Vagina (tissue), 2 donors: Measurements from ENCODE around the gene SIK2. TPM values are rescaled to one million over a fixed set of nuclear protein-coding genes. Genes with fewer than 3 reads are reported as not detected.

ENCODE experiments used
- DNase-seq, 2 donors: peaks; one replicate each; pipeline ENCODE4 v3.0.0-alpha.2; 2017; ENCODE audit errors: extremely low spot score in 2 of 2
- H3K27ac ChIP-seq: fragments of 200-600 bp; sonication (generic); one replicate; pipeline ENCODE4 v1.5.1; 2019
- H3K27me3 ChIP-seq: fragments of 200-600 bp; sonication (generic); one replicate; pipeline ENCODE4 v1.5.1; 2019
- H3K36me3 ChIP-seq, 2 donors: fragments of 200-600 bp; sonication (generic); one replicate each; pipeline ENCODE4 v1.5.1; 2017 to 2019
- H3K4me1 ChIP-seq: fragments of 200-600 bp; sonication (generic); one replicate; pipeline ENCODE4 v1.5.1; 2019
- H3K4me3 ChIP-seq, 2 donors: fragments of 200-600 bp; sonication (generic); 1 replicate in 1 of 2; 2 replicates in 1 of 2; pipeline ENCODE4 v1.5.1; 2016 to 2019
- H3K9me3 ChIP-seq: fragments of 200-600 bp; sonication (generic); one replicate; pipeline ENCODE4 v1.5.1; 2019
- POLR2A ChIP-seq, 2 donors: fragments of 450-650 bp; IDR thresholded peaks; one replicate each; pipeline ENCODE4 v1.6.1; 2017; ENCODE audit warnings: antibody characterized with exemption in 2 of 2, mild to moderate bottlenecking in 2 of 2, moderate library complexity in 2 of 2
- POLR2AphosphoS5 ChIP-seq, 2 donors: sonication (generic); formaldehyde crosslinking; IDR thresholded peaks; one replicate each; pipeline ENCODE4 v1.9.0; 2017; ENCODE audit warnings: antibody characterized with exemption in 2 of 2, mild to moderate bottlenecking in 2 of 2, low read depth in 1 of 2; ENCODE audit not compliant: insufficient read depth in 1 of 2
- intact Hi-C: fragments of 100-400 bp; cut with DNase I; formaldehyde crosslinking; loops from one replicate; pipeline ENCODE4 v1.15.1; 2023
- total RNA-seq: library from RNA; depleted of rRNA; stranded (reverse); fragments of >200 nt; gene quantifications from one replicate; pipeline ENCODE4 v1.2.3, GENCODE V29; 2016
- TF ChIP-seq, protein P1 (sequence below), 3 experiments: fragments of 450-650 bp in 2 of 3; fragments of 200-600 bp in 1 of 3; sonication (generic) in 1 of 3; IDR thresholded peaks; one replicate each; pipeline ENCODE4 v1.5.1; 2017 to 2019; ENCODE audit warnings: antibody characterized with exemption in 3 of 3, mild to moderate bottlenecking in 2 of 3, moderate library complexity in 2 of 3

Gene SIK2
- total RNA-seq, 1 donor from 2014 or later = 16.7 TPM

DNA sequence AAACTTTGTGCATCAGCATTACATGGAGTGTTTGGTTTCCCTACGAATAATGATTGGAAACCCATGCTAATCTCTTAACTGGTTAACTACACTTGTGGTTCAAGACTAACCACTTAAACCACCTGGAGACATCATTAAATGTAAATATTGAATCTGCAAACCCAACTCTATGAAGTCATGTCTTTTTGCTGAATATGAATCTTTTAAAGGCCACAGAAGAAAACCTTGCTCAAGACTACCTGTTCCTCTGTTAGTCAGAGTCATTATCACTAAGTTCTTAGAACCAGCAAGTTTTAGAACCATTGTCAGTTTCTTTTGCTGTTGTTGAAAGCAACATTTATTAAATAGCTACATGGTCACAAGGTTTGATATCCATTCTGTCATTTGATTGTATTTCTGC is 70.7 kb downstream of the SIK2 start:
- no peak overlapping the region for H3K4me3 ChIP-seq
- H3K9me3 ChIP-seq = no peaks in the 10 kb centered on the region
- no peaks in the 10 kb centered on the region for H3K4me1 ChIP-seq
- DNase-seq = no peak
- TF ChIP-seq, protein P1, sequence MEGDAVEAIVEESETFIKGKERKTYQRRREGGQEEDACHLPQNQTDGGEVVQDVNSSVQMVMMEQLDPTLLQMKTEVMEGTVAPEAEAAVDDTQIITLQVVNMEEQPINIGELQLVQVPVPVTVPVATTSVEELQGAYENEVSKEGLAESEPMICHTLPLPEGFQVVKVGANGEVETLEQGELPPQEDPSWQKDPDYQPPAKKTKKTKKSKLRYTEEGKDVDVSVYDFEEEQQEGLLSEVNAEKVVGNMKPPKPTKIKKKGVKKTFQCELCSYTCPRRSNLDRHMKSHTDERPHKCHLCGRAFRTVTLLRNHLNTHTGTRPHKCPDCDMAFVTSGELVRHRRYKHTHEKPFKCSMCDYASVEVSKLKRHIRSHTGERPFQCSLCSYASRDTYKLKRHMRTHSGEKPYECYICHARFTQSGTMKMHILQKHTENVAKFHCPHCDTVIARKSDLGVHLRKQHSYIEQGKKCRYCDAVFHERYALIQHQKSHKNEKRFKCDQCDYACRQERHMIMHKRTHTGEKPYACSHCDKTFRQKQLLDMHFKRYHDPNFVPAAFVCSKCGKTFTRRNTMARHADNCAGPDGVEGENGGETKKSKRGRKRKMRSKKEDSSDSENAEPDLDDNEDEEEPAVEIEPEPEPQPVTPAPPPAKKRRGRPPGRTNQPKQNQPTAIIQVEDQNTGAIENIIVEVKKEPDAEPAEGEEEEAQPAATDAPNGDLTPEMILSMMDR (IDR thresholded peaks at IDR 0.05) = no peak
- no peak for TF ChIP-seq POLR2AphosphoS5 (IDR thresholded peaks at IDR 0.05; ENCODE audit: insufficient read depth in 1 of 2, low read depth in 1 of 2)
- TF ChIP-seq POLR2A (IDR thresholded peaks at IDR 0.05) = no peak
- no peaks in the 10 kb centered on the region for H3K27me3 ChIP-seq
- H3K27ac ChIP-seq = no peak overlapping the region
- intact Hi-C loops = no loop called here
- peaks cover 0 to 8% of the 10 kb centered on the region in 2 donors for H3K36me3 ChIP-seq

DNA sequence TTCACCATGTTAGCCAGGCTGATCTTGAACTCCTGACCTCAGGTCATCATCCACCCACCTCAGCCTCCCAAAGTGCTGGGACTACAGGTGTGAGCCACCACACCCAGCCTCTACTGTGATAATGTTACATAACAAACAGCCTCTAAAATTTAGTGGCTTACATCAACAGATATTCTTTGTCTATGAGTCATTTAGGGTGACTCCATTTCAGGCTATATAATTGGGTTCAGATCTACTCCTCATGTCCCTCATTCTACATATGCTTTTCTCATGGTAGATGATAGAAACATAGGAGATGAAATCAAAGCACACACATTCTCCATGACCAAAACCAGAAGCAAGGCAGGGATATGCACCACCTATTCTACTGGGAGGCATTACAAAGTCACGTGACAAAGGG is 72.7 kb downstream of the SIK2 start:
- H3K9me3 ChIP-seq = no peaks in the 10 kb centered on the region
- peaks cover 0 to 8% of the 10 kb centered on the region in 2 donors for H3K36me3 ChIP-seq
- intact Hi-C loops = no loop called here
- TF ChIP-seq, protein P1 (IDR thresholded peaks at IDR 0.05) = no peak
- TF ChIP-seq POLR2A (IDR thresholded peaks at IDR 0.05) = no peak
- no peak for TF ChIP-seq POLR2AphosphoS5 (IDR thresholded peaks at IDR 0.05; ENCODE audit: insufficient read depth in 1 of 2, low read depth in 1 of 2)
- no peak overlapping the region for H3K27ac ChIP-seq
- H3K27me3 ChIP-seq = no peaks in the 10 kb centered on the region
- no peak overlapping the region for H3K4me3 ChIP-seq
- no peak for DNase-seq
- H3K4me1 ChIP-seq = no peaks in the 10 kb centered on the region

DNA sequence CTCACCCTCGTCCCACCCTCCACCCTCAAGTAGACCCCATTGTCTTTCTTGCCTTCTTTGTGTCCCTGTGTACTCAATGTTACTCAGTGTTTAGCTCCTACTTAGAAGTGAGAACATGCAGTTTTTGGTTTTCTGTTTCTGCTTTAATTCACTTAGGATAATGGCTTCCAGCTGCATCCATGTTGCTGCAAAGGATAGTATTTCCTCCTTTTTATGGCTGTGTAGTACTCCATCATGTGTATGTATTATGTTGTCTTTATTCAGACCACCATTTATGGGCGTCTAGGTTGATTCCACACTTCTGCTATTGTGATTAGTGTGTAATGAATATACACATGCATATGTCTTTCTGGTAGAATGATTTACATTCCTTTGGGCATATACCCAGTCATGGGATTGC is 73.6 kb downstream of the SIK2 start:
- TF ChIP-seq, protein P1 (IDR thresholded peaks at IDR 0.05) = no peak
- Histone ChIP-seq H3K27me3 (no peaks in the 10 kb centered on the region), H3K4me3 (no peak overlapping the region), H3K4me1 (no peaks in the 10 kb centered on the region), H3K36me3 (peaks cover 0 to 8% of the 10 kb centered on the region in 2 donors), H3K27ac (no peak overlapping the region), H3K9me3 (no peaks in the 10 kb centered on the region)
- DNase-seq = no peak
- intact Hi-C loops = no loop called here

DNA sequence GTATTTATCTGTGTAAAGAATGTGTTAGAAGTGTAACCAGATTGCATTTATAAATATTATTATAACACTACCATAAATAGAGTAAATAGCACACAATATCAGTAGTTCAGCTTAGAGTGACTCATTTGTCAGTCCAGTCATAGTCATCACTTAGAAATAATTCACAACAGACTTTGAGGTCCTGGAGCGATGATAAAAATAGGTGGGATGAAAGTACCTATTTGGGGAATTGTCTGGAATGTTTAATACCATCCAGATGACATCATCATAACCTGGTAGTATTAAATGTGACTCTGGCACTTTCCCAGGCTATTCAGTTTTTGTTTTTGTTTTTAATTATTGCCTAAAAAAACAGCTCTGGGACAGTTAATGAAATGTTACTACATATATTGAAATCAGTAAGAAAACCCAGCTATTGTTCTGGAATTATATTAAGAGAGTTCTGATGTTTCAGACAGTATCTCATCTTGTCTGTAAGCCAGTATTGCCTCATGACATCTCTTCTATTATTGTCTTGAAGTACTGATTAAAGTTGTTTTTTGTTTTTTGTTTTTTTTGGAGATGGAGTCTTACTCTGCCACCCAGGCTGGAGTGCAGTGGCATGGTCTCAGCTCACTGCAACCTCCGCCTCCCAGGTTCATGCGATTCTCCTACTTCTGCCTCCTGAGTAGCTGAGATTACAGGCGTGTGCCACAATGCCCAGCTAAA is 74.8 kb downstream of the SIK2 start:
- H3K36me3 ChIP-seq = peaks cover 0 to 3% of the 10 kb centered on the region in 2 donors
- TF ChIP-seq, protein P1 (IDR thresholded peaks at IDR 0.05) = no peak
- TF ChIP-seq POLR2AphosphoS5 (IDR thresholded peaks at IDR 0.05; ENCODE audit: insufficient read depth in 1 of 2, low read depth in 1 of 2) = no peak
- TF ChIP-seq POLR2A (IDR thresholded peaks at IDR 0.05) = no peak
- no peak overlapping the region for H3K27ac ChIP-seq
- no peaks in the 10 kb centered on the region for H3K27me3 ChIP-seq
- DNase-seq = no peak
- intact Hi-C loops = no loop called here
- H3K9me3 ChIP-seq = no peaks in the 10 kb centered on the region
- no peak overlapping the region for H3K4me3 ChIP-seq
- H3K4me1 ChIP-seq = no peaks in the 10 kb centered on the region

DNA sequence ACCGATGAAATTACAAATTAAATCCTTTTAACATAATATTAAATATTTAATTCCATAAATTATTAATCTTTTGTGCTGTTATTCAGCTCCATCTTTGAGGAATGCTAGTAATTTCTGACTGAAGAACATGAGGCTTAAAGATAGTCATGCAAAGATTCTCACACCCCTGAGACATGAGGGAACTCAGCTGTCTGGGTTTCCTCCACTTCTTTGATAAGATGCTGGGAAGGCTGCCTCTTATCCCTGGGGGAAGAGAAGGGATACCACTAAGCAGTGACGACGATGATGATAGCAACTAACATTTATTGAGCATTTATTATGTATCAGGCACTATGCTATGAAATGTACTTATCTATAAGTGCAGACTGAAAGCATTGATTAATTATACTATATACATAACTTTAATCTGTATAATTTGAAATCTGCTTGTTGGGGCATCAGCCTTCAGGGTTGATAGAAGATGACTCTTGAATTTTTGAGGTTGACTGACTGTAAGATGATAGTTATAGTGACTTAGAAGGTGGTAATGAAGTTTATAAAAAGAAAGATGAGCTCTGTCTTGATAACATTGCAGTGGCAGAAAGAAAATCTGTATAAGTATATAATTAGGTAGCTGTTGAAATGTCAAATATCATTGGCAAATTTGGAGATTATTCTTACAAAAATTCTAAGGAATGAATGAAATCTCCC is 78.4 kb downstream of the SIK2 start:
- H3K4me3 ChIP-seq = no peak overlapping the region
- H3K4me1 ChIP-seq = no peaks in the 10 kb centered on the region
- intact Hi-C loops = no loop called here
- DNase-seq = no peak
- no peak overlapping the region for H3K27ac ChIP-seq
- no peaks in the 10 kb centered on the region for H3K27me3 ChIP-seq
- H3K9me3 ChIP-seq = no peaks in the 10 kb centered on the region
- no peaks in the 10 kb centered on the region for H3K36me3 ChIP-seq
- TF ChIP-seq POLR2AphosphoS5 (IDR thresholded peaks at IDR 0.05; ENCODE audit: insufficient read depth in 1 of 2, low read depth in 1 of 2) (no peak), POLR2A (IDR thresholded peaks at IDR 0.05) (no peak)
- TF ChIP-seq, protein P1 (IDR thresholded peaks at IDR 0.05) = no peak
